SK-N-SH (cell line): ENCODE results near the gene BTK.

Experiments used
- ELF1 ChIP-seq: IDR thresholded peaks from 2 replicates; pipeline ENCODE4 v1.4.0; 2012
- JUND ChIP-seq: IDR thresholded peaks from 2 replicates; pipeline ENCODE4 v1.4.0; 2012
- MXI1 ChIP-seq: IDR thresholded peaks from 2 replicates; pipeline ENCODE4 v1.6.1; 2012; ENCODE audit warnings: mild to moderate bottlenecking, low read depth, low read length, improper control_type of control experiment
- NRF1 ChIP-seq: IDR thresholded peaks from 2 replicates; pipeline ENCODE4 v1.6.1; 2012; ENCODE audit warnings: low read depth, mild to moderate bottlenecking, low read length
- POLR2AphosphoS5 ChIP-seq: IDR thresholded peaks from 2 replicates; pipeline ENCODE4 v1.6.1; 2012; ENCODE audit warnings: low read depth, low read length
- RCOR1 ChIP-seq: fragments of 150-350 bp; IDR thresholded peaks from 2 replicates; pipeline ENCODE4 v1.6.1; 2017; ENCODE audit warnings: antibody characterized with exemption, low read length
- RFX5 ChIP-seq: IDR thresholded peaks from 2 replicates; pipeline ENCODE4 v1.6.1; 2012; ENCODE audit warnings: mild to moderate bottlenecking, improper control_type of control experiment, low read length
- SMC3 ChIP-seq: IDR thresholded peaks from 2 replicates; pipeline ENCODE4 v1.6.1; 2012; ENCODE audit warnings: low read depth, low read length, improper control_type of control experiment
- TCF12 ChIP-seq: IDR thresholded peaks from 2 replicates; pipeline ENCODE4 v1.4.0; 2012
- TF ChIP-seq, protein P1 (sequence below): fragments of 200-600 bp; sonication (generic); IDR thresholded peaks from 2 replicates; pipeline ENCODE4 v1.6.1; 2017; ENCODE audit warnings: antibody characterized with exemption, mild to moderate bottlenecking, moderate library complexity
- TF ChIP-seq, protein P2 (sequence below): IDR thresholded peaks from 2 replicates; pipeline ENCODE4 v1.6.1; 2012; ENCODE audit warnings: mild to moderate bottlenecking, low read depth, low read length, moderate library complexity
- TF ChIP-seq, protein P3 (sequence below): IDR thresholded peaks from 2 replicates; pipeline ENCODE4 v1.4.0; 2012; ENCODE audit warnings: low read depth

DNA sequence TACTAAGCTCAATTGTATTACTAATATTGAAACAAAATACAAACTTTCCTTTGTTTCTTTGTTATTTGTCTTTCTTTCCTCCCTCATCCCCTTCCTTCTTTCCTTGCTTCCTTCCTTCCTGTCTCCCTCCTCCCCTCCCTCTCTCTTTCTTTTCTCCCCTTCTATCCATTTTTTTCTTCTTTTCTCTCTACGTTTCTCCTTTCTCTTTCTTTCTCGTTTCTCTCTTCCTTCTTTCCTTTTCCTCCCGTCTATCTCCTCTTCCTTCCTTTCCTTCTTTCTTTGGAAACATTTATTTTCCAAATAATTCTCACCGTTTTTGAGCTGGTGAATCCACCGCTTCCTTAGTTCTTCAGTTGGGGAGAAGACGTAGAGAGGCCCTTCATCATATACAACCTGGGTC lies 16.3 kb downstream of the BTK start:
- no peak for TF ChIP-seq NRF1
- no peak for TF ChIP-seq MXI1
- TF ChIP-seq, protein P1, sequence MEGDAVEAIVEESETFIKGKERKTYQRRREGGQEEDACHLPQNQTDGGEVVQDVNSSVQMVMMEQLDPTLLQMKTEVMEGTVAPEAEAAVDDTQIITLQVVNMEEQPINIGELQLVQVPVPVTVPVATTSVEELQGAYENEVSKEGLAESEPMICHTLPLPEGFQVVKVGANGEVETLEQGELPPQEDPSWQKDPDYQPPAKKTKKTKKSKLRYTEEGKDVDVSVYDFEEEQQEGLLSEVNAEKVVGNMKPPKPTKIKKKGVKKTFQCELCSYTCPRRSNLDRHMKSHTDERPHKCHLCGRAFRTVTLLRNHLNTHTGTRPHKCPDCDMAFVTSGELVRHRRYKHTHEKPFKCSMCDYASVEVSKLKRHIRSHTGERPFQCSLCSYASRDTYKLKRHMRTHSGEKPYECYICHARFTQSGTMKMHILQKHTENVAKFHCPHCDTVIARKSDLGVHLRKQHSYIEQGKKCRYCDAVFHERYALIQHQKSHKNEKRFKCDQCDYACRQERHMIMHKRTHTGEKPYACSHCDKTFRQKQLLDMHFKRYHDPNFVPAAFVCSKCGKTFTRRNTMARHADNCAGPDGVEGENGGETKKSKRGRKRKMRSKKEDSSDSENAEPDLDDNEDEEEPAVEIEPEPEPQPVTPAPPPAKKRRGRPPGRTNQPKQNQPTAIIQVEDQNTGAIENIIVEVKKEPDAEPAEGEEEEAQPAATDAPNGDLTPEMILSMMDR: no peak
- no peak for TF ChIP-seq POLR2AphosphoS5
- TF ChIP-seq, protein P2, sequence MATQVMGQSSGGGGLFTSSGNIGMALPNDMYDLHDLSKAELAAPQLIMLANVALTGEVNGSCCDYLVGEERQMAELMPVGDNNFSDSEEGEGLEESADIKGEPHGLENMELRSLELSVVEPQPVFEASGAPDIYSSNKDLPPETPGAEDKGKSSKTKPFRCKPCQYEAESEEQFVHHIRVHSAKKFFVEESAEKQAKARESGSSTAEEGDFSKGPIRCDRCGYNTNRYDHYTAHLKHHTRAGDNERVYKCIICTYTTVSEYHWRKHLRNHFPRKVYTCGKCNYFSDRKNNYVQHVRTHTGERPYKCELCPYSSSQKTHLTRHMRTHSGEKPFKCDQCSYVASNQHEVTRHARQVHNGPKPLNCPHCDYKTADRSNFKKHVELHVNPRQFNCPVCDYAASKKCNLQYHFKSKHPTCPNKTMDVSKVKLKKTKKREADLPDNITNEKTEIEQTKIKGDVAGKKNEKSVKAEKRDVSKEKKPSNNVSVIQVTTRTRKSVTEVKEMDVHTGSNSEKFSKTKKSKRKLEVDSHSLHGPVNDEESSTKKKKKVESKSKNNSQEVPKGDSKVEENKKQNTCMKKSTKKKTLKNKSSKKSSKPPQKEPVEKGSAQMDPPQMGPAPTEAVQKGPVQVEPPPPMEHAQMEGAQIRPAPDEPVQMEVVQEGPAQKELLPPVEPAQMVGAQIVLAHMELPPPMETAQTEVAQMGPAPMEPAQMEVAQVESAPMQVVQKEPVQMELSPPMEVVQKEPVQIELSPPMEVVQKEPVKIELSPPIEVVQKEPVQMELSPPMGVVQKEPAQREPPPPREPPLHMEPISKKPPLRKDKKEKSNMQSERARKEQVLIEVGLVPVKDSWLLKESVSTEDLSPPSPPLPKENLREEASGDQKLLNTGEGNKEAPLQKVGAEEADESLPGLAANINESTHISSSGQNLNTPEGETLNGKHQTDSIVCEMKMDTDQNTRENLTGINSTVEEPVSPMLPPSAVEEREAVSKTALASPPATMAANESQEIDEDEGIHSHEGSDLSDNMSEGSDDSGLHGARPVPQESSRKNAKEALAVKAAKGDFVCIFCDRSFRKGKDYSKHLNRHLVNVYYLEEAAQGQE: no peak
- TF ChIP-seq ELF1: no peak
- TF ChIP-seq RCOR1: no peak
- TF ChIP-seq, protein P3, sequence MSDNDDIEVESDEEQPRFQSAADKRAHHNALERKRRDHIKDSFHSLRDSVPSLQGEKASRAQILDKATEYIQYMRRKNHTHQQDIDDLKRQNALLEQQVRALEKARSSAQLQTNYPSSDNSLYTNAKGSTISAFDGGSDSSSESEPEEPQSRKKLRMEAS: no peak
- no peak for TF ChIP-seq SMC3
- no peak for TF ChIP-seq RFX5
- TF ChIP-seq JUND: no peak
- TF ChIP-seq TCF12: no peak
